T-helper 9 cell (primary cell): ENCODE measurements around the gene SMAD1.
"Not testable (repeated sequence)": the region's sequence is repeated elsewhere in the genome, so short reads cannot be mapped to it uniquely, and the experiment has no call there.

ENCODE experiments used
- DNase-seq: peaks from one replicate; pipeline ENCODE4 v3.0.0-alpha.2; 2020

The SMAD1 gene

DNA sequence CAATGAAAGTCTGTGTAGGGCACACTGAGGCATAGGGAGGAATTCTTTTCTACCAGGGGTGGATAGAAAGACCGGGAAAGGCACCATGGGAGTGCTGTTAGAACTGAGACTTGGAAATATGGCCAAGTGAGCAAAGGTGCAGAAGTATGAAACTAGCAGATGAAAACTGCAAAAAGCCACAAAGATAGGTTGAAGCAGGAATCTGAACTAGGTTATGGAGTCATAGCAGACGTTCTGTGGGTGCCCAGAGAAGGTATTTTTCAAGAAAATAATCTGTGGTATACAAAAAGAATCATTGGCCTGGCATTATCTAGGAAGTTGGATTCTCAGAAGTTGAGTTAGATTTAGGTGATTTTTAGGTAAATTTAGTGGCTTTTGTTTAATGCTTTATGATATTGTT is 48.5 kb downstream of the SMAD1 start:
- DNase-seq = no peak

GRCh38 chr4:145530662-145531061 is 49.0 kb downstream of the SMAD1 start:
- no peak for DNase-seq

- no peak for DNase-seq
Measured at GRCh38 chr4:145531223-145531622, 49.6 kb downstream of the SMAD1 start.

GRCh38 chr4:145531859-145532258 is 50.2 kb downstream of the SMAD1 start:
- DNase-seq = no peak

DNA sequence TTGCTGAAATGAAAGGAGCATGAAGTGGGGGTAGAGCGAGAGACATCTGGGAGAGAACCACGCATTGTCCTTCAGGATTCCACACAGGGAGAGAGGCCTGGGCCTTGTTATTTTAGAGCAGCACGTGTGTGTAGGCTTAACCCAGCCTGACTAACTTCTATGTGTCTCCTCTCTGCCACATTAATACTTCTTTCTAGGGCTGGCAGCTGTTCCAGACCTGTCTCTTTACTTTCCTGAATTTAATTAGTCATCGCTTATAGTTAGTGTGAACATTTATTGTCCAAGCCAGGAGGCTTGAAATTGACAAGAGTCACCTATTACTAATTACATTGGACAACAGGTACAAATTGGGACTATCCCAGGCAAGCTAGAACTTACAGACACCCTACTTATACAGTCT is 51.3 kb downstream of the SMAD1 start:
- no peak for DNase-seq

- DNase-seq = not testable (repeated sequence)
Measured at GRCh38 chr4:145533415-145533814, 51.8 kb downstream of the SMAD1 start.

DNA sequence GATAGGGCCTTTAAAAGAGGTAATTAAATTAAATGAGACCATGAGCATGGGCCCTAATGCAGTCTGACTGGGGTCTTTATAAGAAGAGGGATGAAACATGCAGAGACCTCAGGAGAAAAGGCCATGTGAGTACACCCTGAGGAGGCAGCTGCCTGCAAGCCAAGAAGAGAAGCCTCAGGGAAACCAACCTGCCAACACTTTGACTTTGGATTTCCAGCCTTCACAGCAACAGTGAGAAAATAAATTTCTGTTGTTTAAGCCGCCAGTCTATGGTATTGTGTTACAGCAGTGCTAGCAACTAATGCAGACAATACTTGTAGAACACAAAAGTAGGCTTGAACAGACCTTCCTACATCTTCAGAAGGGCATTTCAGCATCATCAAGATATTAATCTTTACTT is 52.3 kb downstream of the SMAD1 start:
- no peak for DNase-seq

DNA sequence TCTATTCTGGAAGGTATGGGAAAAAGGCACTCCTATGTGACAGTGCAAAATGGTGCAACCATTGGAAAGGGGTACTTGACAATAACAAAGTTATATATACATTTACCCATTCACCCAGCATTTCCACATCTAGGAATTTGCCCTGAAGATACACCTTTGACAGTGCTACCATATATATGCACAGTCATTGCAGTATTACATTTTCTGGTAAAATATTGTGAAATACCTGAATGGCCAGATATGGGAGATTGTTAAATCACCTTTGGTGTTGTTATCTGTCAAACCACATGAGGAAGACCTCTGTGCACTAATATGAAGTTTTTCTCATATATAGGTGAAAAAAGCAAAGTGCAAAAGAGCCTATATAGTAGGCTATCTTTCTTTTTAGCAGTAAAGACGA is 53.5 kb downstream of the SMAD1 start:
- DNase-seq = no peak

DNA sequence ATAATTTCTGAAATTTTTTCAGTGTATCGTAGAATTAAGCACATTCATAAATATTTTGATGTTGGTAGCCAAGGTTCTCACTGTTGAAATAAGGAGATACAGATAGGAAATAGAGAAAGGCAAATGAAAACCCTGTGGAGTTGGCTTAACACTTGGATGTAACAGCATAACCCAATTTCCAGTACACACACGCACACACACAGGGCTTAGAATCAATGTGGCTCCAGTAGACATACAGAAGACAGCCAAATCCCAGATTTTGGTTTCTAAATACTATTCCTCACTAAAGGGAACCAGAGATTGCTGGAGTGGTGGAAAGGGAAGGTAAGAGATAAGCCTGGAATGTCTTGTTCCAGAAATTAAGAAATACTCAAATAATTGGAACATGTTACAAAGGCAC is 54.4 kb downstream of the SMAD1 start:
- no peak for DNase-seq

GRCh38 chr4:145538596-145538995 is 56.9 kb downstream of the SMAD1 start:
- DNase-seq = no peak

DNA sequence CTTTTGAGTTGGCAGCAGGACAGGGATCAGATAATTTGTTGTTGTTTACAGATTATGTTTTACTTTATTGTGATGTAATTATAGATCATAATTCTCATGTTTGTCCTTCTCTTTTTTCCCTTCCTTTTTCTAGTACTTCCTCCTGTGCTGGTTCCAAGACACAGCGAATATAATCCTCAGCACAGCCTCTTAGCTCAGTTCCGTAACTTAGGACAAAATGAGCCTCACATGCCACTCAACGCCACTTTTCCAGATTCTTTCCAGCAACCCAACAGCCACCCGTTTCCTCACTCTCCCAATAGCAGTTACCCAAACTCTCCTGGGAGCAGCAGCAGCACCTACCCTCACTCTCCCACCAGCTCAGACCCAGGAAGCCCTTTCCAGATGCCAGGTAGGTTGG is 58.0 kb downstream of the SMAD1 start:
- DNase-seq = no peak

DNA sequence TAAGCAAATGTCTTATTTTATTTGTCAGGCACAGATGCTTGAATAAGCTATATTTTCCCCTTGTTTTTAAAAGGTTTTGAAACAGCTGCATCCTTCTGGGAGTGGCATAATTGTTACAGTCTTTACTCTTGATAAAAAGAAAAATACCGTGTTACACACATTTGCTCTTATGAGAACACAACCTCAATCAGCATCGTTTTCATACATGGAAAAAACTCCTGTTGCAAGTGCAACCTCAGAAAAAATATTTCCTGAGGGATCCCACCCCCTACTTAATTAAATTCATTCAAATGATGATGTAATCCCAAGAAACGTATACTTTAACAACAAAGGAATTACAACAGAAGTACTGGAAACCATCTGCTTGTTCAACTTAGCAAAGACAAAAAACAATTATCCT is 58.6 kb downstream of the SMAD1 start:
- DNase-seq = no peak

GRCh38 chr4:145541346-145541745 is 59.7 kb downstream of the SMAD1 start:
- no peak for DNase-seq

DNA sequence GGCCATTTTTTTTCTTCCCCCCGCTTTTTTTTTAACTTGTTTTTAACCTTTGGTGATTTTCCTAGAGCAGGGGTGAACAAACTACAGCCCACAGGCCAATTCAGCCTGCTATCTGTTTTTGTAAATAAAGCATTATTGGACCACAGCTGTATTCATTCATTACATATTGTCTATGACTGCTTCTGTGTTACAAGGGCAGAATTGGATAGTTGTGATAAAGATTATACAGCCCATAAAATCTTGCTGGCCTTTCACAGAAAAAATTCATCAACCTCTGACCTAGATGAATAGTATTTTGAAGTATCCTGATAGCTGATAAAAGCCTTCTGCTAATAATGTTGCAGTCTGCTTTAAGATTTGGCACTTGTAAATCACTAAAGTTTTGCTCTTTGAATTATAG is 63.4 kb downstream of the SMAD1 start:
- no peak for DNase-seq

DNA sequence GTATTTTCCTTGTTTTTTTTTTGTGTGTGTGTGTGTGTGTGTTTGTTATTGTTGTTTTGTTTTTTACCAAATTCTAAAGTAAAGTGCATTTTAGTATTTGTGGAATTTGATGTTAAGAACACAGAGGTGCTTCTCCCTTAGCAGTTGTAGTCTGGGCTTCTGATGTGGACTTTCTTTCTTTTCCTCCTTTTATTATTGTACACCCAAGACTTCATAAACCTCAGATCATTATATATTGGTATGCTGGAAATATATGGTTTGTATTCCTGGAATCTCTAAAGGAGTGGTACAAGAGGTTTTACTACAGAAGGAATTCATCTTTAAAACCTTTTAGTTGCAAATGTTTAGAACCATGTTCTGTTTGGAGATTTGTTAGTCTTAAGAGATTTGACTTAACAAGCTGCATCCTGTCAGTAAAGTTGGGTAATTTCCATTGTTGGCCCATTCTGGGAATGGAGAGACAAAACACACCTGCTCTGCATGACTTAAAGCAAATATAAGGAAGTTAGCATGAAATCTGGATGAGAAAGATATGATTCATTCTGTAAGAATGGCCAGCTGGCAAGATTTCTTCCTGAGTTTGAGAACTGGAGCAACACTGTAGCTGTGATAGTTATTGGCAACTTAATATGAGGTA is 64.0 kb downstream of the SMAD1 start:
- DNase-seq = no peak

DNA sequence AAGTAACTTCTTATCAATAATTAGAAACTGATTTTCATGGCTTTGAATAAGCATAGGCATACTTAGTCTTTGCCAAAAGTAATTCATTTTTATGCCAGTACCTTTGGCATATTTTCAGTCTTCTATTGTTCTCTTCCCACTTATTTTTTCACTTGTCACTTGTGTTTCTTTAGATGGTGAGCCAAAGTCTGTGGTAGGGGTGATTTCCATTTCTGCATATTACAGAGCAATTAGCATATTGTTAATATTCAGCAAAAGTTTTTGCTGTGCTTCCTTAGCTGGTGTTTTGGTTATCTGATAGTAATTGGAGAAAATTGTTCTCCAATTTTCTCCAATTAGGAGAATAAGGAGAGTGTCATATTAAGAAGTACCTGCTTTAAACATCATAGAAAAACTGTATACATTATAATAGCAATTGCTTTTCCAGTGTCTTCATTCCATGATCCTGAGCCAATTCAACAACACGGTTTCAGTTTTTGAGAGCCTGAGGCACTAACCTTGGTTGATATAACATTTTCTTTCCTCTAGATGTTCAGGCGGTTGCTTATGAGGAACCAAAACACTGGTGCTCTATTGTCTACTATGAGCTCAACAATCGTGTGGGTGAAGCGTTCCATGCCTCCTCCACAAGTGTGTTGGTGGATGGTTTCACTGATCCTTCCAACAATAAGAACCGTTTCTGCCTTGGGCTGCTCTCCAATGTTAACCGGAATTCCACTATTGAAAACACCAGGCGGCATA is 64.7 kb downstream of the SMAD1 start:
- no peak for DNase-seq

DNA sequence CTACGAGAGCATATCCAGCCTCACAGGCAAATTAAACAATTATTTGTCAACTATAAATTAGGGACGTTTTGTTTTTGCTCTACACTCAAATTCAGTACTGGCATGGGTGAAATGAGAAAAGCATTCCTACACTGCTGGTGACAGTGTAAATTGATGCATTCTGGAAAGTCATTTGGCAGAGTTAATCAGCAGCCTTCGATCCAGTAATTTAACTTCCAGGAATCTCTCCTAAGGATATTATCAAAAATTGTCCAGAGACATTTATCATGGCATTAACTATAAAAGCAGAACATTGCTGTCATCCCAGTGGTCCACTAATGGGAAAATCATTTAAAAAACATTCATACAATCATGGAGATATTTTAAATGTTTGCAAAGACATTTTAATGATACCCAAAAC is 70.0 kb downstream of the SMAD1 start:
- DNase-seq = no peak

DNA sequence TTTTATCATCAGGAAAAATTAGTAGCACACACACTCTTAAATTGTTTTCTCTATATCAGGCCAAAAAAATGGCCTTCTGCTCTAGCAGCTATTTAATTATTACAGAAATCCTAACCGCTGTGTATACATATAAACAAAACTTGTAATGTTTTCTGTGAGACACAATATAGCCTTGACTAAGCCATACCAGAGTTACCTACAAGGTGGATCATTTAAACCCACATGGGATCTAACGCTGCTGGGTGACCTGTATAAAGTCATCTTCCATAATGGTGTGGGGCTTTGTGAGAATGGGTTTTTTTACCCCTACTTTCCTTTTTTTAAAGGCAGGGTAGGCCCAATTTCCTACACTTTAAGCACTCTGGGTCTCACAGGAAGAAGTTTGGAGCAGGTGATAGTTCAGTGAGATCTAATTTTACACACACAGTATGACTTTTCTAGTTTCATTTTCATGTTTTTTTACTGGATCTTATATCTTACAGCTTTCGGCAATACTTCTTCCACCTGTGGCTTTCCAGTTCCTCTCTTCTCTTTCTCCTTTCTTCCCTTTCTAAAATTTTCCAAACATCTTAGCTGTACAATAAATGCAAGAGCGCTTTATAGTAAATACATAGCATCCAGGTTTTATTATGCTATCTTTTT is 70.6 kb downstream of the SMAD1 start:
- DNase-seq = no peak

- no peak for DNase-seq
Measured at GRCh38 chr4:145553375-145553774, 71.7 kb downstream of the SMAD1 start.

DNA sequence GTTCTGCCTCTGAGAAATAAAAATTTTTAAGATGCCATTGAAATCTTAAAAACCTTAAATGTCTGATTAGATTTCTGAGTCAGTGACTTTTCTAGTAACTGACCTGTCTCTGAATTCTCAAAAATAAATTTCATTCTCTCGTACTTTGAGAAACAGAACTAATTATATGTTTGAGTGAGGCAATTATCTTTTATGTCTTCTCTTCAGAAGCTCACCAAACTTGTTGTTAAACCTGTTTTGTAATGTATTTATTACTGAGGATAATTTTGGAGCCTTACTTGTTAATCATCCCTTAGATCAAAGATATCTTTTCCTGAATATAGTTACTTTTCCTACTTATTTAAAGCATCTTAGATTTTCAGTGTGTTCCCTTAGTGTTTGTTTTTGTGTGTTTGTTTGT is 73.0 kb downstream of the SMAD1 start:
- DNase-seq = no peak

DNA sequence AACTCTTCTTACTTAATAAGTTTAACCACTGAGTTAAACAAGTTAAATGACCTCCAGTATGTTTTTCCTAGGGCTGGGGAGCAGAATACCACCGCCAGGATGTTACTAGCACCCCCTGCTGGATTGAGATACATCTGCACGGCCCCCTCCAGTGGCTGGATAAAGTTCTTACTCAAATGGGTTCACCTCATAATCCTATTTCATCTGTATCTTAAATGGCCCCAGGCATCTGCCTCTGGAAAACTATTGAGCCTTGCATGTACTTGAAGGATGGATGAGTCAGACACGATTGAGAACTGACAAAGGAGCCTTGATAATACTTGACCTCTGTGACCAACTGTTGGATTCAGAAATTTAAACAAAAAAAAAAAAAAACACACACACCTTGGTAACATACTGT is 76.1 kb downstream of the SMAD1 start:
- DNase-seq = no peak

GRCh38 chr4:145563293-145563985 is 81.8 kb downstream of the SMAD1 start:
- DNase-seq = no peak

GRCh38 chr4:145564540-145564939 is 82.9 kb downstream of the SMAD1 start:
- no peak for DNase-seq

DNA sequence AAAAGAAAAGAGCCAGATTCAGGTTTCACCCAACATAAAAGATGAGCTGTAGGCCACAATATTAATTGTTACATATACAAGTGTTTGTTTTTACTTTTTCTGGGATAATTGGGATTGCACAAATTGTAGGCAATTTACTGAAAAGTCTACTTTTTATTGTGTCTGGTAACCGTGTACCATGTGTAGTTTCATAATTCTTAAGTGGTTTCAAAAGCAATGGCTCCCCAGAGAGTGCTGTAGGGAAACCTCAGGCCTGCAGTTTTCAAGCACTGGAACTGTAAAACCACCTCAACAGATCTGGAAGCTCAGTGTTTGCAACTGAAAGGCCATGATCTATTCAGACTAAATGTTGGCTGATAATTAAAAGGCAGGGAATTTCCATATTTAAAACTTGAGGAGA is 83.7 kb downstream of the SMAD1 start:
- DNase-seq = no peak
